Activated CD4-positive, alpha-beta T cell treated with anti-CD3 and anti-CD28 coated beads, Interleukin-2, amount 50 U/mL, for 24 hours (primary cell): ENCODE results near the gene NUP85.
"Not testable (repeated sequence)": the region's sequence is repeated elsewhere in the genome, so short reads cannot be mapped to it uniquely, and the experiment has no call there.

Source experiments
- DNase-seq, 2 donors: peaks; one replicate each; pipeline ENCODE4 v3.0.0-alpha.2; 2020; ENCODE audit warnings: low read depth in 1 of 2, low spot score in 1 of 2

NUP85 gene

GRCh38 chr17:75266316-75267152 lies 61.1 kb downstream of the NUP85 start:
- DNase-seq: no peak

GRCh38 chr17:75267153-75267410 lies 61.6 kb downstream of the NUP85 start:
- no peak for DNase-seq

- DNase-seq: no peak
Measured at GRCh38 chr17:75267411-75268232, 62.1 kb downstream of the NUP85 start.

- DNase-seq: no peak
Measured at GRCh38 chr17:75269844-75270217, 64.4 kb downstream of the NUP85 start.

GRCh38 chr17:75270218-75270965 lies 64.9 kb downstream of the NUP85 start:
- DNase-seq: peak; percentile 39 to 41

GRCh38 chr17:75270966-75271232 lies 65.4 kb downstream of the NUP85 start, which contains the start of gene MIF4GD:
Gene MIF4GD (minus strand): TSS chr17:75271231. CDS start chr17:75270195, 1,036 bp downstream.
- DNase-seq: no peak

GRCh38 chr17:75271233-75271954 lies 65.9 kb downstream of the NUP85 start:
- DNase-seq: peak; percentile 83 to 85

GRCh38 chr17:75271955-75272847 lies 66.7 kb downstream of the NUP85 start:
- no peak for DNase-seq

- no peak for DNase-seq
Measured at GRCh38 chr17:75272848-75273184, 67.3 kb downstream of the NUP85 start.

GRCh38 chr17:75273977-75274708 lies 68.7 kb downstream of the NUP85 start:
- no peak for DNase-seq

- DNase-seq: no peak
Measured at GRCh38 chr17:75277664-75278071, 72.2 kb downstream of the NUP85 start.

- DNase-seq: not testable (repeated sequence)
Measured at GRCh38 chr17:75280189-75280588, 74.7 kb downstream of the NUP85 start.

GRCh38 chr17:75285123-75285522 lies 79.6 kb downstream of the NUP85 start:
- no peak for DNase-seq
